Liver (tissue), 9 donors: ENCODE measurements around the gene HSD11B1L. TPM values are rescaled to one million over a fixed set of nuclear protein-coding genes. Genes with fewer than 3 reads are reported as not detected.

Source experiments
- DNase-seq: peaks from one replicate; pipeline ENCODE4 v3.0.0-alpha.2; 2017; ENCODE audit warnings: low spot score
- H3K27ac ChIP-seq, 2 donors: one replicate each; pipeline ENCODE4 v1.7.0; 2013; ENCODE audit warnings: inconsistent platforms in 2 of 2, low read length in 2 of 2, control low read depth in 1 of 2, low read depth in 1 of 2, mild to moderate bottlenecking in 1 of 2
- H3K27me3 ChIP-seq, 4 donors: one replicate each; pipeline versions ENCODE4 v1.6.1 to v1.7.0; 2013; ENCODE audit warnings: low read length in 3 of 4, inconsistent platforms in 1 of 4, mild to moderate bottlenecking in 1 of 4, moderate library complexity in 1 of 4; ENCODE audit not compliant: control insufficient read depth in 4 of 4, insufficient read depth in 4 of 4
- H3K36me3 ChIP-seq, 4 donors: one replicate each; pipeline versions ENCODE4 v1.6.1 to v1.7.0; 2013; ENCODE audit warnings: low read length in 3 of 4, mild to moderate bottlenecking in 3 of 4, low read depth in 1 of 4, moderate library complexity in 1 of 4; ENCODE audit not compliant: control insufficient read depth in 4 of 4, insufficient read depth in 3 of 4
- H3K4me1 ChIP-seq, 4 donors: one replicate each; pipeline versions ENCODE4 v1.6.1 to v1.7.0; 2013; ENCODE audit warnings: low read length in 3 of 4, mild to moderate bottlenecking in 3 of 4, moderate library complexity in 1 of 4; ENCODE audit not compliant: control insufficient read depth in 4 of 4, insufficient read depth in 4 of 4
- H3K4me3 ChIP-seq, 3 donors: one replicate each; pipeline versions ENCODE4 v1.6.1 to v1.7.0; 2013; ENCODE audit warnings: low read length in 3 of 3, control low read depth in 1 of 3, low read depth in 1 of 3, mild to moderate bottlenecking in 1 of 3
- H3K9ac ChIP-seq, 2 donors: one replicate each; pipeline ENCODE4 v1.7.0; 2013; ENCODE audit warnings: low read length in 2 of 2, mild to moderate bottlenecking in 2 of 2, moderate library complexity in 2 of 2, control low read depth in 1 of 2, low read depth in 1 of 2
- H3K9me3 ChIP-seq, 4 donors: one replicate each; pipeline versions ENCODE4 v1.6.1 to v1.7.0; 2013; ENCODE audit warnings: low read length in 3 of 4; ENCODE audit not compliant: control insufficient read depth in 4 of 4
- EGR1 ChIP-seq, 2 donors: IDR thresholded peaks; 2 replicates each; pipeline ENCODE4 v1.6.1; 2016 to 2018; ENCODE audit warnings: antibody characterized with exemption in 2 of 2, low read depth in 2 of 2
- FOXA1 ChIP-seq: IDR thresholded peaks from 2 replicates; pipeline ENCODE4 v1.6.1; 2016; ENCODE audit warnings: antibody characterized with exemption
- FOXA2 ChIP-seq: IDR thresholded peaks from 2 replicates; pipeline ENCODE4 v1.6.1; 2016; ENCODE audit warnings: antibody characterized with exemption
- GABPA ChIP-seq, 2 donors: IDR thresholded peaks in 1 of 2; conservative IDR thresholded peaks in 1 of 2; 2 replicates each; pipeline ENCODE4 v1.6.1; 2016; ENCODE audit warnings: antibody characterized with exemption in 2 of 2, mild to moderate bottlenecking in 1 of 2, moderate library complexity in 1 of 2
- HNF4A ChIP-seq, 2 donors: conservative IDR thresholded peaks; 2 replicates each; pipeline ENCODE4 v1.6.1; 2016; ENCODE audit warnings: antibody characterized with exemption in 2 of 2, mild to moderate bottlenecking in 2 of 2
- HNF4G ChIP-seq: IDR thresholded peaks from 2 replicates; pipeline ENCODE4 v1.6.1; 2016; ENCODE audit warnings: antibody characterized with exemption
- JUND ChIP-seq, 2 donors: IDR thresholded peaks; 2 replicates each; pipeline ENCODE4 v1.6.1; 2016; ENCODE audit warnings: antibody characterized with exemption in 2 of 2
- NR2F2 ChIP-seq: IDR thresholded peaks from 2 replicates; pipeline ENCODE4 v1.6.1; 2016; ENCODE audit warnings: antibody characterized with exemption
- RAD21 ChIP-seq, 2 donors: IDR thresholded peaks; 2 replicates each; pipeline ENCODE4 v1.6.1; 2016; ENCODE audit warnings: antibody characterized with exemption in 2 of 2, mild to moderate bottlenecking in 2 of 2
- RXRA ChIP-seq, 2 donors: IDR thresholded peaks; 2 replicates each; pipeline ENCODE4 v1.6.1; 2017 to 2018; ENCODE audit warnings: antibody characterized with exemption in 2 of 2, mild to moderate bottlenecking in 1 of 2
- SP1 ChIP-seq: IDR thresholded peaks from 2 replicates; pipeline ENCODE4 v1.6.1; 2018; ENCODE audit warnings: antibody characterized with exemption, mild to moderate bottlenecking
- TAF1 ChIP-seq: conservative IDR thresholded peaks from 2 replicates; pipeline ENCODE4 v1.6.1; 2016; ENCODE audit warnings: antibody characterized with exemption, mild to moderate bottlenecking
- YY1 ChIP-seq: IDR thresholded peaks from 2 replicates; pipeline ENCODE4 v1.6.1; 2016; ENCODE audit warnings: antibody characterized with exemption, mild to moderate bottlenecking
- WGBS: extraction: QIAGEN DNeasy Blood & Tissue Kit; methylation state at CpG from one replicate; pipeline ENCODE4 v1.1.7; 2013; 5-methylcytosine and 5-hydroxymethylcytosine counted together
- polyA plus RNA-seq, 2 donors: library from polyadenylated mRNA; stranded (reverse) in 1 of 2; unstranded in 1 of 2; fragments of 200-250 nt in 1 of 2; fragments of >200 nt in 1 of 2; fragmentation: Nextera tagmentation in 1 of 2; extraction: Ambion mirVana in 1 of 2; gene quantifications; one replicate each; pipeline versions ENCODE4 v1.2.1 to v1.2.3, GENCODE V29; 2013 to 2015
- total RNA-seq, 2 donors: library from RNA; depleted of rRNA; stranded (reverse); fragments of >200 nt; gene quantifications; one replicate each; pipeline ENCODE4 v1.2.3, GENCODE V29; 2014
- TF ChIP-seq, protein P1 (sequence below): fragments of 150-350 bp; IDR thresholded peaks from 2 replicates; pipeline ENCODE4 v1.5.1; 2017; ENCODE audit warnings: improper control_type of control experiment, low read depth, low read length; ENCODE audit not compliant: missing input control
- TF ChIP-seq, protein P2 (sequence below): IDR thresholded peaks from 2 replicates; pipeline ENCODE4 v1.6.1; 2016; ENCODE audit warnings: antibody characterized with exemption
- TF ChIP-seq, protein P3 (sequence below): IDR thresholded peaks from 2 replicates; pipeline ENCODE4 v1.6.1; 2016; ENCODE audit warnings: antibody characterized with exemption
- TF ChIP-seq, protein P4 (sequence below): IDR thresholded peaks from 2 replicates; pipeline ENCODE4 v1.6.1; 2016; ENCODE audit warnings: antibody characterized with exemption
- TF ChIP-seq, protein P5 (sequence below): IDR thresholded peaks from 2 replicates; pipeline ENCODE4 v1.6.1; 2016; ENCODE audit warnings: antibody characterized with exemption, mild to moderate bottlenecking
- donor health status: healthy.
- donor health status: healthy.
- donor health status: healthy.
- donor health status: healthy.
- donor health status: healthy.

HSD11B1L gene
- total and polyA plus RNA-seq, 4 donors: 1.3 to 2.5 (median 1.9) TPM

DNA sequence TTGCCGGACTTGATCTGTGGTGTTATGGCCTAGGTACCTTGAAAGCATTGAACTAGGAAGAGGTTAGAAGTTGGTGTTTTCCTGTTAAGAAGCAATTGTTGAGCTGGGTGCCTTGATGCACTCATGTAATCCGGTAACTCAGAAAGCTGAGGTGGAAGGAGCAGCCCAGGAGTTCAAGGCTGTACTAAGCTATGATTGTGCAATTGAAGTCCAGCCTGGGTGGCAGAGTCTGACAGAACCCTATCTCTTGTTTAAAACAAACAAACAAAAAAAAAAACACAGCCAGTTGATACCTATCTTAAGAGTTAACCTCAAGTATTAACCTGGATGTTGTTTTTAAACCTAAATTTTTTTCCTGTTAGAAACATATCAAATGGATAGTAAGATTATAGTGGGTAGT, 38.6 kb upstream of the HSD11B1L start:
- TF ChIP-seq, protein P1, sequence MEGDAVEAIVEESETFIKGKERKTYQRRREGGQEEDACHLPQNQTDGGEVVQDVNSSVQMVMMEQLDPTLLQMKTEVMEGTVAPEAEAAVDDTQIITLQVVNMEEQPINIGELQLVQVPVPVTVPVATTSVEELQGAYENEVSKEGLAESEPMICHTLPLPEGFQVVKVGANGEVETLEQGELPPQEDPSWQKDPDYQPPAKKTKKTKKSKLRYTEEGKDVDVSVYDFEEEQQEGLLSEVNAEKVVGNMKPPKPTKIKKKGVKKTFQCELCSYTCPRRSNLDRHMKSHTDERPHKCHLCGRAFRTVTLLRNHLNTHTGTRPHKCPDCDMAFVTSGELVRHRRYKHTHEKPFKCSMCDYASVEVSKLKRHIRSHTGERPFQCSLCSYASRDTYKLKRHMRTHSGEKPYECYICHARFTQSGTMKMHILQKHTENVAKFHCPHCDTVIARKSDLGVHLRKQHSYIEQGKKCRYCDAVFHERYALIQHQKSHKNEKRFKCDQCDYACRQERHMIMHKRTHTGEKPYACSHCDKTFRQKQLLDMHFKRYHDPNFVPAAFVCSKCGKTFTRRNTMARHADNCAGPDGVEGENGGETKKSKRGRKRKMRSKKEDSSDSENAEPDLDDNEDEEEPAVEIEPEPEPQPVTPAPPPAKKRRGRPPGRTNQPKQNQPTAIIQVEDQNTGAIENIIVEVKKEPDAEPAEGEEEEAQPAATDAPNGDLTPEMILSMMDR: no peak
- TF ChIP-seq RXRA (IDR thresholded peaks at IDR 0.05): peak; percentile 61 to 68
- peak in 1 of 2 donors; percentile 33 for TF ChIP-seq JUND (IDR thresholded peaks at IDR 0.05)
- TF ChIP-seq, protein P2, sequence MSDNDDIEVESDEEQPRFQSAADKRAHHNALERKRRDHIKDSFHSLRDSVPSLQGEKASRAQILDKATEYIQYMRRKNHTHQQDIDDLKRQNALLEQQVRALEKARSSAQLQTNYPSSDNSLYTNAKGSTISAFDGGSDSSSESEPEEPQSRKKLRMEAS: no peak
- no peak for TF ChIP-seq FOXA1
- no peak for TF ChIP-seq HNF4G
- peak; percentile 78 to 81 for TF ChIP-seq HNF4A (conservative IDR thresholded peaks at IDR 0.05)
- Histone ChIP-seq H3K27me3 (no peaks in the 10 kb centered on the region), H3K9ac (no peak overlapping the region), H3K4me1 (peaks cover 7 to 38% (median 29%) of the 10 kb centered on the region in 4 donors), H3K4me3 (no peak overlapping the region), H3K27ac (peak overlapping the region; percentile 29 to 59), H3K9me3 (no peaks in the 10 kb centered on the region), H3K36me3 (peaks cover 5 to 34% (median 26%) of the 10 kb centered on the region in 4 donors)
- WGBS: 65% methylated on average over 2 of the region's 2 CpGs
- no peak for DNase-seq

DNA sequence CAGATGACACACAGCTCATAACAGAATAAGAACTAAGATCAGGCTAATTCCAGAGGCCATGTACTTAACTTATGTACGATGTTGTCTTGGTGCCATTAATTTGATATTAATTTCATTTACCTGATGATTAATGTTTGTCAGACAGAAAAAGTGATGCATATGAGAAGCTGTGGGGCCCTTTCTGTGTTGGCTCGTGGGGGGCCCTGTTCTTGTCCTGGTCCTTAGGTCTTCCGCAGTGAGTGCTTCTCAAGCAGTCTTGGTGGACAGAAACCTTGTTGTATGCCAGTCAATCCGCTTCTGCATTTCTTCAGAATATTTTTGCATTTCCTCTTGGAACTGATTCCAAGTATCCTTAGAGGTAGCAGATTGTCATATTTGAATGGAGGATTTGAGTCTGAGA, 37.8 kb upstream of the HSD11B1L start:
- no peak for DNase-seq
- Histone ChIP-seq H3K9me3 (no peaks in the 10 kb centered on the region), H3K36me3 (peaks cover 9 to 34% (median 31%) of the 10 kb centered on the region in 4 donors), H3K9ac (no peak overlapping the region), H3K27ac (no peak overlapping the region), H3K4me1 (peaks cover 9 to 40% (median 29%) of the 10 kb centered on the region in 4 donors), H3K4me3 (no peak overlapping the region), H3K27me3 (no peaks in the 10 kb centered on the region)
- TF ChIP-seq RAD21 (IDR thresholded peaks at IDR 0.05): no peak
- WGBS: 93% methylated on average over 4 of the region's 4 CpGs

DNA sequence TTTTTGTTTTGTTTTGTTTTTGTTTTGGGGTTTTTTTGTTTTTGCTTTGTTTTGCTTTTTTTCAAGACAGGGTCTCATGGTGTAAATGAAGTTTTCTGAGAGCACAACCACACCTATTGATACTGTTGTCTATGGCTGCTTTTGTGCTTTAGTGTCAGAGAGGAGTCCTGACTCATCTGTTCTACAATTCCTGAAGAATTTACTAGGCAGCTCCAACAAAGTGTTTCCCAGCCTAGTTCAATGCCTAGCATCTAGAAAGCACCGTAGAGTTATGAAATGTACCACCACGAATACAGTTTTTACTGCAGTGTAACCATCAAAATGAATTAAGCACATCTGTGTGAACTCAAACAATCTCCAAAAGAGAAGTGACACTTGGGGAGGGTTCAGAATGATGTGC, 36.8 kb upstream of the HSD11B1L start:
- Histone ChIP-seq H3K27ac (no peak overlapping the region), H3K9me3 (no peaks in the 10 kb centered on the region), H3K4me3 (no peak overlapping the region), H3K4me1 (peaks cover 9 to 43% (median 33%) of the 10 kb centered on the region in 4 donors), H3K9ac (no peak overlapping the region), H3K27me3 (no peaks in the 10 kb centered on the region), H3K36me3 (peaks cover 9 to 34% (median 31%) of the 10 kb centered on the region in 4 donors)
- WGBS: 93% methylated on average over 2 of the region's 2 CpGs
- DNase-seq: no peak
- TF ChIP-seq TAF1 (no peak), FOXA1 (no peak), NR2F2 (no peak), SP1 (no peak), RXRA (IDR thresholded peaks at IDR 0.05) (no peak), HNF4A (conservative IDR thresholded peaks at IDR 0.05) (no peak), RAD21 (IDR thresholded peaks at IDR 0.05) (no peak), JUND (IDR thresholded peaks at IDR 0.05) (no peak), HNF4G (no peak), EGR1 (IDR thresholded peaks at IDR 0.05; ENCODE audit: low read depth in 2 of 2) (no peak), YY1 (no peak), FOXA2 (no peak), GABPA (IDR thresholded peaks at IDR 0.05 in 1 of 2, conservative IDR thresholded peaks at IDR 0.05 in 1 of 2) (no peak)
- TF ChIP-seq, protein P3, sequence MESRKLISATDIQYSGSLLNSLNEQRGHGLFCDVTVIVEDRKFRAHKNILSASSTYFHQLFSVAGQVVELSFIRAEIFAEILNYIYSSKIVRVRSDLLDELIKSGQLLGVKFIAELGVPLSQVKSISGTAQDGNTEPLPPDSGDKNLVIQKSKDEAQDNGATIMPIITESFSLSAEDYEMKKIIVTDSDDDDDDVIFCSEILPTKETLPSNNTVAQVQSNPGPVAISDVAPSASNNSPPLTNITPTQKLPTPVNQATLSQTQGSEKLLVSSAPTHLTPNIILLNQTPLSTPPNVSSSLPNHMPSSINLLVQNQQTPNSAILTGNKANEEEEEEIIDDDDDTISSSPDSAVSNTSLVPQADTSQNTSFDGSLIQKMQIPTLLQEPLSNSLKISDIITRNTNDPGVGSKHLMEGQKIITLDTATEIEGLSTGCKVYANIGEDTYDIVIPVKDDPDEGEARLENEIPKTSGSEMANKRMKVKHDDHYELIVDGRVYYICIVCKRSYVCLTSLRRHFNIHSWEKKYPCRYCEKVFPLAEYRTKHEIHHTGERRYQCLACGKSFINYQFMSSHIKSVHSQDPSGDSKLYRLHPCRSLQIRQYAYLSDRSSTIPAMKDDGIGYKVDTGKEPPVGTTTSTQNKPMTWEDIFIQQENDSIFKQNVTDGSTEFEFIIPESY: no peak
- TF ChIP-seq, protein P4, sequence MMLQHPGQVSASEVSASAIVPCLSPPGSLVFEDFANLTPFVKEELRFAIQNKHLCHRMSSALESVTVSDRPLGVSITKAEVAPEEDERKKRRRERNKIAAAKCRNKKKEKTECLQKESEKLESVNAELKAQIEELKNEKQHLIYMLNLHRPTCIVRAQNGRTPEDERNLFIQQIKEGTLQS: no peak
- TF ChIP-seq, protein P1: no peak
- TF ChIP-seq, protein P2: no peak
- TF ChIP-seq, protein P5, sequence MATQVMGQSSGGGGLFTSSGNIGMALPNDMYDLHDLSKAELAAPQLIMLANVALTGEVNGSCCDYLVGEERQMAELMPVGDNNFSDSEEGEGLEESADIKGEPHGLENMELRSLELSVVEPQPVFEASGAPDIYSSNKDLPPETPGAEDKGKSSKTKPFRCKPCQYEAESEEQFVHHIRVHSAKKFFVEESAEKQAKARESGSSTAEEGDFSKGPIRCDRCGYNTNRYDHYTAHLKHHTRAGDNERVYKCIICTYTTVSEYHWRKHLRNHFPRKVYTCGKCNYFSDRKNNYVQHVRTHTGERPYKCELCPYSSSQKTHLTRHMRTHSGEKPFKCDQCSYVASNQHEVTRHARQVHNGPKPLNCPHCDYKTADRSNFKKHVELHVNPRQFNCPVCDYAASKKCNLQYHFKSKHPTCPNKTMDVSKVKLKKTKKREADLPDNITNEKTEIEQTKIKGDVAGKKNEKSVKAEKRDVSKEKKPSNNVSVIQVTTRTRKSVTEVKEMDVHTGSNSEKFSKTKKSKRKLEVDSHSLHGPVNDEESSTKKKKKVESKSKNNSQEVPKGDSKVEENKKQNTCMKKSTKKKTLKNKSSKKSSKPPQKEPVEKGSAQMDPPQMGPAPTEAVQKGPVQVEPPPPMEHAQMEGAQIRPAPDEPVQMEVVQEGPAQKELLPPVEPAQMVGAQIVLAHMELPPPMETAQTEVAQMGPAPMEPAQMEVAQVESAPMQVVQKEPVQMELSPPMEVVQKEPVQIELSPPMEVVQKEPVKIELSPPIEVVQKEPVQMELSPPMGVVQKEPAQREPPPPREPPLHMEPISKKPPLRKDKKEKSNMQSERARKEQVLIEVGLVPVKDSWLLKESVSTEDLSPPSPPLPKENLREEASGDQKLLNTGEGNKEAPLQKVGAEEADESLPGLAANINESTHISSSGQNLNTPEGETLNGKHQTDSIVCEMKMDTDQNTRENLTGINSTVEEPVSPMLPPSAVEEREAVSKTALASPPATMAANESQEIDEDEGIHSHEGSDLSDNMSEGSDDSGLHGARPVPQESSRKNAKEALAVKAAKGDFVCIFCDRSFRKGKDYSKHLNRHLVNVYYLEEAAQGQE: no peak
